Testis (tissue), 2 donors: ENCODE data around the gene MAGI2.

ENCODE experiments used
- CTCF ChIP-seq, 3 experiments: fragments of 450-650 bp in 2 of 3; fragments of 200-600 bp in 1 of 3; sonication (generic) in 1 of 3; IDR thresholded peaks; one replicate each; pipeline ENCODE4 v1.5.1; 2016 to 2019; ENCODE audit warnings: antibody characterized with exemption in 3 of 3, mild to moderate bottlenecking in 2 of 3, moderate library complexity in 1 of 3
- POLR2A ChIP-seq: fragments of 450-650 bp; IDR thresholded peaks from one replicate; pipeline ENCODE4 v1.6.1; 2017; ENCODE audit warnings: antibody characterized with exemption, mild to moderate bottlenecking, moderate library complexity

DNA sequence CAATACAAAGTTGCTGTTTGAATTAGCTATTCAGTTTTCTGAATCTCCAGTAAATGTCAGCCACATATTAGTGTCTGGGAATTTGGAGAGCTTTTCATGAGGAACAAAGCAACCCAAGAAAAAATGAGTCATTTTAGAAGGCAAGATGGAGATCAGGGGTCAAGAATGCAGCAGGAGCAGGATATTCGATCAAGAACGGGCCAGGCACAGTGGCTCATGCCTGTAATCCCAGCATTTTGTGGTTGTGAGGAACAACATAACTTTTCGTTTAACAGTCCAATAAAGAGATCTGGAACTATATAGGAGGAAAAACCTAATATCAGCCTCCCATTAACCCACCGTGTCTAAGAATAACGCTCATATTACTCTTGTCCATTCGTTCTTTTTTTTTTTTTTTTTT lies 600.5 kb downstream of the MAGI2 start:
- TF ChIP-seq POLR2A (no peak), CTCF (IDR thresholded peaks at IDR 0.05) (no peak)
